Measurements from ENCODE around the gene OFD1.

DNA sequence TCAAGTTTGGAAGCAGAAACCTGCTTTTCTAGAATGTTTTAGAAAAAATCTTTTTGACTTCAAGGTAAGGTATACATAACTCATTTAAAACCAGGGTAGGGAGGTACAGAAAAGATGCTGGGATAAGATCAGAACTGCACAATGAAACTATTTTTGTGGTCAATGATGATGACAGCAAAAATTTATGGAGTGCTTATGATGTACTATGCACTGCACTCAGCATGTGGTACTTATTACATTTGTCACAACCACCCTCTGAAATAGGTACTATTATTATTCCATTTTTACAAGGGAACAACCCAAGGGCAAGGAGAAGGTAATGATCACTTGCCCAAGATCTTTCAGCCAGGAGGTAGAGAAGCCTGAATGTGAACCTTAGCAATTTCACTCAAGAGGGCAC lies 74.3 kb downstream of the OFD1 start:
- TF ChIP-seq POLR2AphosphoS5 (IDR thresholded peaks at IDR 0.05; ENCODE audit: low read depth, low read length) (no peak), POLR2A (IDR thresholded peaks at IDR 0.05; ENCODE audit: low read depth, low read length) (no peak)

Measured in GM12892 (cell line).